Measurements from ENCODE around the gene HSPB6. TPM values are rescaled to one million over a fixed set of nuclear protein-coding genes. Genes with fewer than 3 reads are reported as not detected.
A peak's percentile ranks its signal among the peaks of the same experiment; 100 is the strongest.
"Not testable (repeated sequence)": the region's sequence is repeated elsewhere in the genome, so short reads cannot be mapped to it uniquely, and the experiment has no call there.

Gene HSPB6
- total RNA-seq, 2 donors from 2014 or later, result 210 to 251 TPM

DNA sequence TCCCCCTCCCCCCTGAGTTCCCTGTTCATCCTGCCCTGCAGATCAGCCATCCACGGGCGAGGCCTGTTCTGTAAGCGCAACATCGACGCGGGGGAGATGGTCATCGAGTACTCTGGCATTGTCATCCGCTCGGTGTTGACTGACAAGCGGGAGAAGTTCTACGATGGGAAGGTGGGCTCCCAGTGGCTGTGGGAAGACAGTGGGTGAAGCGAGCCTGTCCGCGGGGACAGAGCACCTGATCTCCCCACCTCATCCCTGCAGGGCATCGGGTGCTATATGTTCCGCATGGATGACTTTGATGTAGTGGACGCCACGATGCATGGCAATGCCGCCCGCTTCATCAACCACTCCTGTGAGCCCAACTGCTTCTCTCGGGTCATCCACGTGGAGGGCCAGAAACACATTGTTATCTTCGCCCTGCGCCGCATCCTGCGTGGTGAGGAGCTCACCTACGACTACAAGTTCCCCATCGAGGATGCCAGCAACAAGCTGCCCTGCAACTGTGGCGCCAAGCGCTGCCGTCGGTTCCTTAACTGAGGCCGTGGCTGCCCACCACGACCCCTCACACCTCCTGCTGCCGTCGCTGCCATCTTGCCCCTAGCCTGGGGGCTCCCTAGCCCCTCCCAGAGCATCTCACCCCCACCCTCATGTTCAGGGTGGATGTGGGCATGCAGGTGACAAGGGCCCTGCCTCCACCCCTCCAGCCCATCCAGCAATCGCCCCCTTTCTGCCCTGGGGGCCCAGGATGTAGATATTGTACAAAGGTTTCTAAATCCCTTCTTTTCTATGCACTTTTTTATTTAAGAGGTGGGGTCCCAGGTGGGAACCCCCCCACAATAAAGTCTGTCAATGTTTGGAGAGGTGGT lies 18.6 kb downstream of the HSPB6 start:
- no peak for ATAC-seq
- no peak for DNase-seq
- intact Hi-C loops (cut with DNase I), result no loop called here

- DNase-seq, result no peak
- intact Hi-C loops (cut with DNase I), result no loop called here
- ATAC-seq, result no peak
Measured at GRCh38 chr19:35736913-35737886, 19.6 kb downstream of the HSPB6 start.

DNA sequence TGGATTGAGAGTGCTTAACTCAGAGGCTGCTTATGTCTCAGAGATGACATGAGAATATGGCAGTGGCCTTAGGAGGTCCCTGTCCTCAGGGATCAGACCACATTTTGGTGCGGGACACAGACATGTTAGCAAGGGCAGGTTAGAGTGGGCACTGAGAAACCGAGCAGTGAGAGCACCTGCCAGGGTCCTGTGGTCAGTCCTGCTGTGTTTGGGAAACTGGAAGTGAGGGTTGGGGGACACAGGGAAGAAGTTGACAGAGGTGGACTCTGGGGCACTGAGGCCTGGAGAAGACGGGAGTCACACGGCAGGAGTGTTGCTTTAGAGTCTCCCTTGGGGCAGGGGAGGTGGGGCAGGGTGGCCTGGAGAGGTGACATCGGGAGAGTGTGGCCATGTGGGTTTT lies 21.9 kb downstream of the HSPB6 start:
- no peak for DNase-seq
- intact Hi-C loops (cut with DNase I), result no loop called here
- no peak for ATAC-seq

DNA sequence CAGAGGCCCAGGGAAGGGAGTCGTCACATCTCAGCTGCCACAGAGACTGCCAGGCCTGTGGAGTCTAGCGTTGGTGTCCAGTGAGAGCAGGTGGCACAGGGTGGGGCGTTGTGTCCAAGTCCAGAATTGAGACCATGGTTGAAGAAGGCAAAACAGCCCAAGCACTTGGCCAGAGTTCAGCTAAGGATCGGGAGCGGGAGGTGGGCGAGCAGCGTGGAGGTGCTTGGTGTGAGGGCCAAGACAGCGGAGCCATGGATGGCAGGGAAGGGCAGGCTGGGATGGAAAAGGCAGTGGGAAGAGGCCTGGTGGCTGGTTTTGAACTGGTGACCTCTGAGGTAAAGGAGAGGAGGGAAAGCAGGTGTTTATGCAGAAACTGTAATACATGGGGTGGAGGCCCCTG lies 22.6 kb downstream of the HSPB6 start:
- DNase-seq, result peak; percentile 17
- no peak for ATAC-seq
- intact Hi-C loops (cut with DNase I), result no loop called here

DNA sequence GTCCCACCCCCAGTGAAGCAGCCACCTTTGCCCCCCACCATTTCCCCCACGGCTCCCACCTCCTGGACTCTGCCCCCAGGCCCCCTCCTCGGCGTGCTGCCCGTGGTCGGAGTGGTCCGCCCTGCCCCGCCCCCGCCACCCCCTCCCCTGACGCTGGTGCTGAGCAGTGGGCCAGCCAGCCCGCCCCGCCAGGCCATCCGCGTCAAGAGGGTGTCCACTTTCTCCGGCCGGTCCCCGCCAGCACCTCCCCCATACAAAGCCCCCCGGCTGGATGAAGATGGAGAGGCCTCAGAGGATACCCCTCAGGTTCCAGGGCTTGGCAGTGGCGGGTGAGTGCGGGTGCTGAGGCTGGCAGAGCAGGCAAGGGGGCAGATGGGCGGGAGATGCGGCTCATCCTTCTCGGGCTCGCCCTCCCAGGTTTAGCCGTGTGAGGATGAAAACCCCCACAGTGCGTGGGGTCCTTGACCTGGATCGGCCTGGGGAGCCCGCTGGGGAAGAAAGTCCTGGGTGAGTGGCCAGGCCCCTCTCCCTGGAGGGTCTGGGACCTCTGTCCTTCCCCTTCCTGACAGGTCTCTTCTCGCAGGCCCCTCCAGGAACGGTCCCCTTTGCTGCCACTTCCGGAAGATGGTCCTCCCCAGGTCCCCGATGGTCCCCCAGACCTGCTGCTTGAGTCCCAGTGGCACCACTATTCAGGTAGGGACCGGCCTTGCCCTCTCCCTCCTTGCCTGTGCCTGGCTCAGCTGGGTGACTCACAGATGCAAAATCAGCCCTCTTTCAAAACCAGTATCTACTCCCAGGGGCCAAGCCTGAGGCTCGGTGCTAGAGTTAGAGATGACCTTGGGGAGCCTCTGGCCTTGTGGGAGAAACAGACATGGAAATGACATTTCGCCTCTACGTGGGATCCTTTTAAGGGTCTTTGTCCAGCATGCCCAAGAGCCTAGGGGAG lies 23.4 kb downstream of the HSPB6 start:
- intact Hi-C loops (cut with DNase I), result no loop called here
- DNase-seq, result peak; percentile 21
- ATAC-seq, result no peak

GRCh38 chr19:35732540-35733179 lies 24.2 kb downstream of the HSPB6 start:
- DNase-seq (peak; percentile 20), ATAC-seq (no peak)
- intact Hi-C loops (cut with DNase I), result no loop called here

GRCh38 chr19:35731779-35732405 lies 24.9 kb downstream of the HSPB6 start:
- no peak for DNase-seq
- intact Hi-C loops (cut with DNase I), result no loop called here
- ATAC-seq, result no peak

- intact Hi-C loops (cut with DNase I), result no loop called here
- ATAC-seq (no peak), DNase-seq (no peak)
Measured at GRCh38 chr19:35731353-35731752, 25.5 kb downstream of the HSPB6 start.

DNA sequence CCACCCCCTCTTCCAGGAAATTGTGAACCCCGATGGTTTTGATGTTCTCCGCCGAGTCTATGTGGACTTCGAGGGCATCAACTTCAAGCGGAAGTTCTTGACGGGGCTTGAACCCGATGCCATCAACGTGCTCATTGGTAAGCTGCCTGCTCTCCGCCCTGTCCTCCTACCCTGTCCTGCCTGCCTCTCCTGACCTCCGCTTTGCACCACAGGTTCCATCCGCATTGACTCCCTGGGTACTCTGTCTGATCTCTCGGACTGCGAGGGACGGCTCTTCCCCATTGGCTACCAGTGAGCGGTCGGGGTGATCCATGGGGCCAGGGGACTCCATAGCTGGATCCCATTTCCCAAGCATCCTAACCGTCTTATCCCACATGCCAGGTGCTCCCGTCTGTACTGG lies 26.5 kb downstream of the HSPB6 start:
- DNase-seq (no peak), ATAC-seq (no peak)
- intact Hi-C loops (cut with DNase I), result no loop called here

GRCh38 chr19:35729763-35730162 lies 27.1 kb downstream of the HSPB6 start:
- intact Hi-C loops (cut with DNase I), result no loop called here
- ATAC-seq, result no peak
- DNase-seq, result no peak

DNA sequence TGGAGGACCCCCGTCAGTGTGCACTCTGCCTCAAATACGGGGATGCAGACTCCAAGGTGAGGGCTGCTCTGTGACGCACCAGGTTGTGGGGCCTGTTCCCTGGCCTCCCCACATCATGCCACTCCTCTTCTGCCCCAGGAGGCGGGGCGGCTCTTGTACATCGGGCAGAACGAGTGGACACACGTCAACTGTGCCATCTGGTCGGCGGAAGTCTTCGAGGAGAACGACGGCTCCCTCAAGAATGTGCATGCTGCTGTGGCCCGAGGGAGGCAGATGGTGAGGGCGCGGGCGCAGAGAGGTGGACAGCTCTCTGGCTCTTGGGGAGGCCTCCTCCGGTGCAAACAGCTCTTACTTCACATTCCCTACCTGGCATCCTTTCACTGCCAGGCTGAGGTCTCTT lies 27.8 kb downstream of the HSPB6 start:
- DNase-seq (no peak), ATAC-seq (no peak)
- intact Hi-C loops (cut with DNase I), result no loop called here

DNA sequence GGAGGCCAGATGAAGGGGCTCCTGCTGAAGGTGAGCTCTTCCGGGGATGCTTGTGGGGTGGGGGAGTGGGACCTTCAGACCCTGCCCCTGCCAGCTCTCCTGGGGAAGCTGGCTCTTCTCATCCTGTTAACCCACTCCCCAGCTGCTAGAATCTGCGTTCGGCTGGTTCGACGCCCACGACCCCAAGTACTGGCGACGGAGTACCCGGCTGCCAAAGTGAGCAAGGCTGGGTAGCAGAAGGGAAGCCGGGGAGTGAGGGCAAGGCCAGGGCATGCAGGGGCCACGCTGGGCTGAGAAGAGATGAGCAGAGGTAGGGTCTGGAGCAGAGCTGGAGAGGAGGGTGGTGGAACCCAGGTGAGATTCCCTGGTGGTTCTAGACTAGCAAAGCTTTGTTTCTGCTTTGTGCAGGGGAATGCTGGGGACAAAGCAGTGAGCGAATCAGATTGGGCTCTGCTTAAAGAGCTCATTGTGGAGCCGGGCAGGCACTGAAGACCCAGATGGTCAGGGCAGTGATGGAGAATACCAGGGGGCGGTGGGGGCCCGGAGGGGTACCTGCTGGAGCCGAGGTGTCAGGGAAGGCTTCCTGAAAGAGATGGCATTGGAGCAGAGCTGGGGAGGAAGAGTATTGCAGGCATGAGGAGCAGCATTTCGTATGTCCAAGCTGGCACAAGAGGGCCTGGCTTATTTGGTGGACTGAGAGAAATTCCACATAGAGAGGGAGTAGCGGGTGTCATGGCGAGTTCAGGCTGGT lies 28.7 kb downstream of the HSPB6 start:
- no peak for ATAC-seq
- intact Hi-C loops (cut with DNase I), result no loop called here
- DNase-seq, result no peak

GRCh38 chr19:35727053-35727955 lies 29.5 kb downstream of the HSPB6 start:
- DNase-seq, result no peak
- no peak for ATAC-seq
- intact Hi-C loops (cut with DNase I), result no loop called here

DNA sequence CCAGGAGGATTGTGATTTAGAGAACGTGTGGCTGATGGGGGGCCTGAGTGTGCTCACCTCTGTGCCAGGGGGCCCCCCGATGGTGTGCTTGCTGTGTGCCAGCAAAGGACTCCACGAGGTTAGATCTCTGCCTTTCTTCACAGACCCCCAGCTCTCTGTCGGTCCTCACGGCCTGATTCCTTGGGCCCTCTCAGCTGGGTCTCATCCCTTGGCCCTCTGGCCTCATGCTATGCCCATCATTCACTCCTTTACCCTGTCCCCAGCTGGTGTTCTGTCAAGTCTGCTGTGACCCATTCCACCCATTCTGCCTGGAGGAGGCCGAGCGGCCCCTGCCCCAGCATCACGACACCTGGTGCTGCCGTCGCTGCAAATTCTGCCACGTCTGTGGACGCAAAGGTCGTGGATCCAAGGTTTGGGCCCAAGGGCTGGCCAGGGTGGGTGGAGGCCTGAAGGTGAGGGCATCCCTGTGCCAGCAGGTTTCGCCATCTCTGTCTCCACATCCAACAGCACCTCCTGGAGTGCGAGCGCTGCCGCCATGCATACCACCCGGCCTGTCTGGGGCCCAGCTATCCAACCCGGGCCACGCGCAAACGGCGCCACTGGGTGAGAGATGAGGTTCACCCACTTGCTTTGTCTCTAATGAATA lies 31.5 kb downstream of the HSPB6 start:
- ATAC-seq (no peak), DNase-seq (no peak)
- intact Hi-C loops (cut with DNase I), result no loop called here

- intact Hi-C loops (cut with DNase I), result no loop called here
- DNase-seq, result no peak
- no peak for ATAC-seq
Measured at GRCh38 chr19:35724560-35724959, 32.3 kb downstream of the HSPB6 start.

- intact Hi-C loops (cut with DNase I), result not testable (repeated sequence)
Measured at GRCh38 chr19:35724132-35724531, 32.7 kb downstream of the HSPB6 start.

More at GRCh38 chr19:35724132-35724531, 32.7 kb downstream of the HSPB6 start:
- not testable (repeated sequence) for ATAC-seq, DNase-seq
